Measurements from ENCODE around the gene TWF2. TPM values are rescaled to one million over a fixed set of nuclear protein-coding genes. Genes with fewer than 3 reads are reported as not detected.

Gene TWF2
- polyA plus RNA-seq, 3 donors, result 141 to 199 (median 176) TPM

DNA sequence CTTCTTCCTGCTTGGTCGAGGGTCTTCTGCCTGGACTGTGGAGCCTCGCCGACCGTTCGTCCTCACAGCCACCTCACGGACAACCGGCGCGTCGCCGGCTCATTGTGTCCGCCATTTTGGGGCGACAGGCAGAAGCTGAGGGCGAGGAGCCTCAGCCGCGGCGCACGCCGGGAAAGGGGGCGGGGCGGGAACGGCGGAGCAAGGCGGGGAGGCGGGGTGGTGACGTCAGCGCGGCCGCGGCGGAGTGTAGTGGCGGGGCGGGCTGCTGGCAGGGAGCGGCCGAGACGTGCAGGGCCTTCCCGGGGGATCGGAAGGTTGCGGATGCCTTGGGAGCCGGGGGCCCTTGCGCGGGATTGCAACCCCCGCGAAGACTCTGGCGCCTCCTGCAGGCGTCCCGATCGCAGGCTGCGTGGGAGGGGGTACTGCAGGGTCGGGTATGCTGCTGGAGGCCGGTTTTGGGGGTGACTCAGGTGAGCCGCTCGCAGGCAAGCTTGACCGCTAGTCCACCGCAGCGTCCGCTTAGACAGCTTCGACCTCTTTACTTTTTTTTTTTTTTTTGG is 39.6 kb upstream of the TWF2 start, which contains the start of gene WDR82:
Gene WDR82 (minus strand): TSS at position 140 of the 560 bp plus-strand sequence. CDS start 288 bp downstream, outside the sequence.
- H3K4me3 ChIP-seq (replicated peaks in 1 of 3; ENCODE audit: low read depth in 2 of 3, low read length in 3 of 3), result peak within 1 kb of the TSS; percentile 74 to 97 (median 89)
- H4K20me1 ChIP-seq (ENCODE audit: insufficient read depth, low read length), result peaks cover 39% of the 10 kb centered on the region
- under 1% methylated on average over 52 of the region's 58 CpGs for WGBS (ENCODE audit: insufficient coverage)
- peak; percentile 87 to 93 (median 92) for DNase-seq
- H3K4me1 ChIP-seq (ENCODE audit: control insufficient read depth in 1 of 2, insufficient read depth in 2 of 2, low read length in 2 of 2), result peaks cover 28 to 46% of the 10 kb centered on the region in 2 donors
- H3K4me3 Mint-ChIP-seq, result peak within 1 kb of the TSS; percentile 98 to 100
- peak within 1 kb of the TSS; percentile 78 for H2AFZ ChIP-seq (ENCODE audit: insufficient read depth, low read depth, low read length, poor library complexity, severe bottlenecking)
- H3K4me2 ChIP-seq (replicated peaks; ENCODE audit: extremely low read depth, low read length, poor library complexity, severe bottlenecking), result peak within 1 kb of the TSS; percentile 97
- TF ChIP-seq, protein P1, sequence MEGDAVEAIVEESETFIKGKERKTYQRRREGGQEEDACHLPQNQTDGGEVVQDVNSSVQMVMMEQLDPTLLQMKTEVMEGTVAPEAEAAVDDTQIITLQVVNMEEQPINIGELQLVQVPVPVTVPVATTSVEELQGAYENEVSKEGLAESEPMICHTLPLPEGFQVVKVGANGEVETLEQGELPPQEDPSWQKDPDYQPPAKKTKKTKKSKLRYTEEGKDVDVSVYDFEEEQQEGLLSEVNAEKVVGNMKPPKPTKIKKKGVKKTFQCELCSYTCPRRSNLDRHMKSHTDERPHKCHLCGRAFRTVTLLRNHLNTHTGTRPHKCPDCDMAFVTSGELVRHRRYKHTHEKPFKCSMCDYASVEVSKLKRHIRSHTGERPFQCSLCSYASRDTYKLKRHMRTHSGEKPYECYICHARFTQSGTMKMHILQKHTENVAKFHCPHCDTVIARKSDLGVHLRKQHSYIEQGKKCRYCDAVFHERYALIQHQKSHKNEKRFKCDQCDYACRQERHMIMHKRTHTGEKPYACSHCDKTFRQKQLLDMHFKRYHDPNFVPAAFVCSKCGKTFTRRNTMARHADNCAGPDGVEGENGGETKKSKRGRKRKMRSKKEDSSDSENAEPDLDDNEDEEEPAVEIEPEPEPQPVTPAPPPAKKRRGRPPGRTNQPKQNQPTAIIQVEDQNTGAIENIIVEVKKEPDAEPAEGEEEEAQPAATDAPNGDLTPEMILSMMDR (IDR thresholded peaks at IDR 0.05), result no peak
- peak within 1 kb of the TSS; percentile 95 to 100 (median 99) for H3K27ac Mint-ChIP-seq
- no peaks in the 10 kb centered on the region for H3K9me3 Mint-ChIP-seq
- peaks cover 11 to 31% of the 10 kb centered on the region in 2 donors for H3K36me3 Mint-ChIP-seq
- no peaks in the 10 kb centered on the region for H3K27me3 ChIP-seq (ENCODE audit: control insufficient read depth in 2 of 2, insufficient read depth in 2 of 2, low read length in 2 of 2)
- peak within 1 kb of the TSS; percentile 83 for H3K9ac ChIP-seq (ENCODE audit: insufficient read depth, low read length, poor library complexity, severe bottlenecking)
- peaks cover 49% of the 10 kb centered on the region for H3K4me1 Mint-ChIP-seq
- peak within 1 kb of the TSS; percentile 93 to 97 for H3K27ac ChIP-seq (ENCODE audit: low read depth in 1 of 2, low read length in 2 of 2)
- peaks cover 60% of the 10 kb centered on the region for H3K79me2 ChIP-seq (ENCODE audit: insufficient read depth, low read length)
- peaks cover 0 to 4% (median 0%) of the 10 kb centered on the region in 3 donors for H3K27me3 Mint-ChIP-seq (ENCODE audit: low read depth in 3 of 3)
- H3K36me3 ChIP-seq (replicated peaks in 1 of 2; ENCODE audit: control insufficient read depth in 1 of 2, insufficient read depth in 2 of 2, low read length in 2 of 2), result peaks cover 4 to 19% of the 10 kb centered on the region in 2 donors
- intact Hi-C loops (cut with micrococcal nuclease), result loop anchor here (5.0 kb wide), 1 partner anchor 36 kb away; no protein-coding TSS in a partner anchor
- no peaks in the 10 kb centered on the region for H3K9me3 ChIP-seq (replicated peaks in 1 of 2; ENCODE audit: control insufficient read depth in 1 of 2, insufficient read depth in 1 of 2, low read length in 2 of 2)

DNA sequence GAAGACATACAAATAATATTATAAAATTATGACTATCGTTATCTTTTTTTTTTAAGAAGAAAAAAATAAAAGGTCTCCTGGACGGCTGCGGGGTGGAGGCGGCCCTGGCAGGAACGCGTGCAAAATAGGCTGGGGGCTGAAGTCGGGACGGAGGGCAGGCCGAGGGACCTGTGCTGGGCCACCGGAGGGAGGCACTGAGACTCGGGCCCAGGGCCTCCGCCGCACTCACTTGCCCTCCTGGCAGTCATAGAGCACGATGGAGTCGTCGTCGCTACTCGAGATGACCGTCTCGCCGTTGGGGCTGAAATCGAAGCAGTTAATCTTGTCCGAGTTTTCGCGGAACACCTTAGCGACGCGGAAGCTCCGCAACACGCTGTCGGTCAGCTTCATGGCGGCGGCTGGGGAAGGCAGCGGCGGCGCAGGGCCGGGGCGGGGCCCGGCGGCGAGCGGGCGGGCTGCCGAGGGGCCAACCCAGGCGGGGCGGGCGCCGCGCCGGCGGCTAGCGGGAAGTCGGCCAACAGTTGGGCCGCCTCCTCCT is 39.1 kb upstream of the TWF2 start:
- H3K4me2 ChIP-seq (replicated peaks; ENCODE audit: extremely low read depth, low read length, poor library complexity, severe bottlenecking), result peak overlapping the region; percentile 97
- H3K36me3 ChIP-seq (replicated peaks in 1 of 2; ENCODE audit: control insufficient read depth in 1 of 2, insufficient read depth in 2 of 2, low read length in 2 of 2), result peaks cover 6 to 25% of the 10 kb centered on the region in 2 donors
- TF ChIP-seq, protein P1 (IDR thresholded peaks at IDR 0.05), result peak; percentile 52
- H3K79me2 ChIP-seq (ENCODE audit: insufficient read depth, low read length), result peaks cover 65% of the 10 kb centered on the region
- Mint-ChIP-seq H3K4me1 (peaks cover 52% of the 10 kb centered on the region), H3K9me3 (no peaks in the 10 kb centered on the region), H3K27me3 (ENCODE audit: low read depth in 3 of 3) (peaks cover 0 to 4% (median 0%) of the 10 kb centered on the region in 3 donors), H3K27ac (peak overlapping the region; percentile 94 to 100 (median 99)), H3K36me3 (peaks cover 16 to 36% of the 10 kb centered on the region in 2 donors), H3K4me3 (peak overlapping the region; percentile 98 to 100)
- H3K4me1 ChIP-seq (ENCODE audit: control insufficient read depth in 1 of 2, insufficient read depth in 2 of 2, low read length in 2 of 2), result peaks cover 28 to 46% of the 10 kb centered on the region in 2 donors
- H2AFZ ChIP-seq (ENCODE audit: insufficient read depth, low read depth, low read length, poor library complexity, severe bottlenecking), result peak overlapping the region; percentile 78
- no peaks in the 10 kb centered on the region for H3K27me3 ChIP-seq (ENCODE audit: control insufficient read depth in 2 of 2, insufficient read depth in 2 of 2, low read length in 2 of 2)
- DNase-seq, result peak; percentile 52 to 67 (median 58)
- H3K4me3 ChIP-seq (replicated peaks in 1 of 3; ENCODE audit: low read depth in 2 of 3, low read length in 3 of 3), result peak overlapping the region; percentile 74 to 97 (median 89)
- peaks cover 45% of the 10 kb centered on the region for H4K20me1 ChIP-seq (ENCODE audit: insufficient read depth, low read length)
- under 1% methylated on average over 53 of the region's 54 CpGs for WGBS (ENCODE audit: insufficient coverage)
- peak overlapping the region; percentile 83 for H3K9ac ChIP-seq (ENCODE audit: insufficient read depth, low read length, poor library complexity, severe bottlenecking)
- peak overlapping the region; percentile 93 to 97 for H3K27ac ChIP-seq (ENCODE audit: low read depth in 1 of 2, low read length in 2 of 2)
- no peaks in the 10 kb centered on the region for H3K9me3 ChIP-seq (replicated peaks in 1 of 2; ENCODE audit: control insufficient read depth in 1 of 2, insufficient read depth in 1 of 2, low read length in 2 of 2)
- intact Hi-C loops (cut with micrococcal nuclease), result loop anchor here (5.0 kb wide), 1 partner anchor 36 kb away; no protein-coding TSS in a partner anchor

Data from CD14-positive monocyte (primary cell).